NK-92 (cell line): ENCODE data around the gene CCR9.

Experiments used
- DNase-seq: peaks from one replicate; lab custom pipeline; 2025; ENCODE audit not compliant: unreplicated experiment; lab: John Stamatoyannopoulos, UW

CCR9 gene

GRCh38 chr3:45871780-45872179, 14.6 kb upstream of the CCR9 start:
- DNase-seq: no peak

DNA sequence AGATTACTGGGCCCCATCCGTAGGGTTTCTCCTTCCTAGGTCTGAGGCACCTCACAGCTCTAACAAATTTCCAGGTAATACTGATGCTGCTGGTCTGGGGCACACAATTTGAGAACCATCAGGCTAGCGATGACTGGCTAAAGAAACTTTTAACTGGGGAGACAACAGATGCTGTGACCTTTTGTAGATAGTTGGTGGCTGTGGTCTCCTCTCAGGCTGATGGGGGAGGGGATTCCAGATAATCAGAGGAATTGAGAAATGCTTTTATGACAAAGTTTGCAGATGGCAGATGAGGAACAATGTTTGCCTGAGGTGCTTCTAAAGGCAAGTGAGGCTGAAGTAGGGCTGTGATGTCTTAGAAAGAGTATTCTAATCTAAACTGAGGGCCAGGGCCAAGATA, 13.8 kb upstream of the CCR9 start:
- no peak for DNase-seq

GRCh38 chr3:45873036-45873435, 13.3 kb upstream of the CCR9 start:
- DNase-seq: no peak

DNA sequence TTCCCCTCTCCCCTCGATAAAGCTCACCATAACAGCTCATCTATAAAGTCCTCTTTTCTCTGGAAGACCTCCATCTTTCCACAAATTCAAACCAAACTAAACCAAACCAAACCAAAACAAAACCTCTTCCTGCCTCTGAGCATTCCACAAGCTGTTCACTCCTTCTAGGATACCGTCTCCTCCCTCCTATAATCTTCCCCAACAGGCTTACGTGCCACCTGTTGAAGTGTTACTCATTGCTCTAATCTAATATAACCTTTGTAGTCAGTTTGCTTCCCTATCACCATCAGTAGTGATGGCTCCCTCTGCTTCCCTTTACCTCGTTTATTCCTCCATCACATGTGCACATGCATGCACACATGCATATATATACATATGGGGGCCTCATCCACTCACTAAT, 12.7 kb upstream of the CCR9 start:
- no peak for DNase-seq

DNA sequence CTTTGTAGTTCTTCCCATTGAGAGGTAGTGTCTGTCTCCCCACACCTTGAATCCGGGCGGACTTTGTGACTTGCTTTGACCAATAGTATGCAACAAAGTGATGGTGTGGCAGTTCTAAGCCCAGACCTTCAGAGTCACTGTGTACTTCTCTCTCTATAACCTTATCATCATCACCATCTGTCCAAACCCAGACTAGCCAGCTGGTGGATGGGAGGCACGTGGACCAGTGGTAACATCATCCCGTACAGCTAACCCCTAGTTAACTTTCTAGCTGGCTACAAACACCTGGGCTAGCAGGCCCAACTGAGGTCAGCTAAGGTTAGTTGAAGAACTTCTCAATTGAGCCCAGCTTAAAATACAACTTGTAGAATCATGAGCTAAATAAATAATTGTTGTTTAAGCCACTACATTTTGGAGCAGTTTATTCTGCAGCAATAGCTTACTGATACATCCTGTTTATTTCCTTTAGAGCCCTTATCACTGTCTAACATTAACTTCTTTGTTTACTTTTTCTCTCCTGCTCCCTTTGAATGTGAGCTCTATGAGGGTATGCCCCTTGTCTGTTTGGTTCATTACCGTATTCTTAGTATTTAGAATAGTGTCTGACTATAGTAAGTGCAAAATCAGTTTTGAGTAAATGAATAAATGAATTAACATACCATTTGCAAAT, 11.5 kb upstream of the CCR9 start:
- no peak for DNase-seq

DNA sequence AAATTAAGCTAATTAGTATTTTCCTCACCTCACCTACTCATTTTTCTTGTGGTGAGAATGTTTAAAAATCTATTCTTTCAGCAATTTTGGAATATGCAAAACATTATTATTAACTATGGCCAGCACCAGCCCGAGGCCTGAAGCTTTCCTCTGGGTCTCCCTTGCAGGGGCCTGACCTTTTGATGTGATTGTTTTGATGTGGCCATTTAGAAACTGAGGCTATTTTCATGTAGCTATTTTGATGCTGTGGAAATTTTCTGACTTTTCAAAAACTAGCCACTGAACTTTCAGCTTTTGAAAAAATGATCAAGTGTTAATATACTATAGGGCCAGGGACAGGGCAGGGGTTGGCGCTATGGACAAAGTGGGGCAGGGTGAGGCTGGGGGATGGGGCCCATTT, 8.2 kb upstream of the CCR9 start:
- DNase-seq: no peak

DNA sequence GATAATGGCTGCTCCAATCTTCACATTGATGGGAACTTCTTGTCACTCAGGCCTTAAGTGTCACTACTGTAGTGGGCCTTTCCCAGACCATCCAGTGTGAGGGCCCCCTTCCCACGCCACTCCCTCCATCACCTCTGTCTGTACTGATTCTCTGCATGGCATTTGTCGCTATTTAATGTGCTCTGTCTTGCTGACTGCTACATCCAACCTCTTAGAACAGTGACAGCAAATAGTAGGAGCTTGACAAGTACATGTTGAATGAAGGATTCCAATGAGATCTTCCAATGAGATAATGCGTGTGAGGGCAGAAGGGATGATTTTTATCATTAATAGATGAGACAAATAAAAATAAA, 5.6 kb upstream of the CCR9 start:
- DNase-seq: no peak

- DNase-seq: no peak
These were observed 5.0 kb upstream of the CCR9 start for GRCh38 chr3:45881078-45882022.

- DNase-seq: no peak
These were observed 1.8 kb upstream of the CCR9 start for GRCh38 chr3:45884368-45885201.

- no peak for DNase-seq
These were observed 942 bp downstream of the CCR9 start for GRCh38 chr3:45887285-45887684.

GRCh38 chr3:45887759-45888511, 1.6 kb downstream of the CCR9 start:
- no peak for DNase-seq

GRCh38 chr3:45889337-45889736, 3.0 kb downstream of the CCR9 start:
- no peak for DNase-seq

GRCh38 chr3:45890405-45890804, 4.1 kb downstream of the CCR9 start:
- DNase-seq: no peak

GRCh38 chr3:45892161-45892560, 5.8 kb downstream of the CCR9 start:
- DNase-seq: no peak

DNA sequence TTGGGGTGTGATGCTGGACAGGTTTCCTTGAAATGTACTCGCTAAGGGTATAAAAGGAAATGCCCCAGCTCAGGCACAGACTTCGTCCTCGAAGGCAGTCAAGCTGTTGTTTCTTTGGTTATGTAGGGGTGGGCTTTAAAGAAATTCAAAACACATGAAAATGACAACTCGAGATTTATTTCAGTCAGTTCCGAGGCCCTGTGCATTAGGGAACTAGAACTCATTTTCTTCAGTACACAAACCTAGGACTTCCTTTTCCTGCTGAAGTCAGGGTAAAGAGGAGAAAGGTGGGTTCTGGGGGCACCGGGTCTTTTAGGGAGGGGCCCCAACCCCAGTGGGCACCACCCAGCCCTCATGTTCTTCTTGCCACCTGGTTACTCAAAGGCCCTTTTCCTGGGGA, 7.7 kb downstream of the CCR9 start:
- DNase-seq: no peak

- DNase-seq: no peak
These were observed 9.5 kb downstream of the CCR9 start for GRCh38 chr3:45895686-45896468.

- no peak for DNase-seq
These were observed 10.6 kb downstream of the CCR9 start for GRCh38 chr3:45896956-45897355.

DNA sequence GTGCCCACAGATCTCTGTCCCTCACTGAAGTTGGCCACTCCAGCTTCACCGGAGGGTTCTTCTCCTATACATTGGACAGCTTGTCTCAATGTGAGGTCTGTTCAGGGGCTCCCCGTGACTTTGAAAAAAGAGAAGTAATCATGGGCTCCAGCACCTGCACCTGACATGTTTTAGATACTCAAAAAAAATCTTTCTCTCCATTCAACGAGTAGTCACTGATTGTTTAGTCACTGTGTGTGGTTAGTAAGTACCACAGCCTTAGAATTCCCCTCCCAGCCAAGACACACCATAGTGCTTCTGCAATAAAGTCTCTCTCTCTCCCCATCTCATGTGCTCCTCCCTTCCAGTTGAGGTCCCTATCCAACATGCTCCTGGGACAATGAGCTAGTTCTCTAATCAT, 18.6 kb downstream of the CCR9 start:
- no peak for DNase-seq

DNA sequence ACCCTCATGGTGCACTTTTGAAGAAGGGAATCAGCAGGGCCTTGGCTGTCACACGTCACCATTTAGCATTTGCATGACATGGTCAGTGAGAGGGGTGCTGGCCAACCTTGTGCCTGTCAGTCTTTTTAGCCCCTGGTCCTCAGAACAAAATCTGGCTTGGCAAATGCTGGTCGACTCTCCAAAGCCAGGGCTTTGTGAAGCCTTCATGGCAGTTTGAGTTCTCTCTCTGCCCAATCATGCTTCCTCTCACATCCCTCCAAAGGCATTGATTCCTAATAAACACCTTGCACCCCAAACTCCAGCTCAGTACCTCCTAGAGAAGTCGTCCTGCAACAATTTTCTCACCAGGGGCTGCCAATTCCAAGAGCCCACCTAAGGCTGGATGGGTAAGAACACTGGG, 19.4 kb downstream of the CCR9 start:
- no peak for DNase-seq
